Activated CD8-positive, alpha-beta memory T cell treated with anti-CD3 and anti-CD28 coated beads for 48 hours (primary cell): ENCODE data around the gene SLC25A34.

Source experiments
- DNase-seq, 3 experiments: peaks; one replicate each; pipeline ENCODE4 v3.0.0-alpha.2; 2020; ENCODE audit warnings: low read depth in 2 of 3, low spot score in 2 of 3

Gene SLC25A34

DNA sequence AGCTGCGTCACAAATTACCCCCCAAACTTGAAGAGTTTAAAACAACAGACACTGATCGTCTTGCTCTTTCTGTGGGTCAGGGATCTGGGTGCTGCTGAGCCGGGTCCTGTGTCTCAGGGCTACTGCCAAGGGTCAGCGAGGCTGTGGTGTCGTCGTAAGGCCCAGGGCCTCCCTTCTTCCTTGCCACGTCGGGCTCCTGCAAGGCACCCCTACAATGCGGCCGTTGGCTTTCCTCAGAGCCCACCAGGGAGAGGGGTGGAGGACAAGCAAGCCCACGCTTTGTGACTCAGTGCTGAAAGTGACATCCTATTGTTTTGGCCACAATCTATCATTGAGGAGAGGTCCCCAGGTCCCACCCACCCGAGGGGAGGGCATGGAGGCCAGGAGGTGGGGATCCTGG is 14.9 kb downstream of the SLC25A34 start:
- no peak for DNase-seq

DNA sequence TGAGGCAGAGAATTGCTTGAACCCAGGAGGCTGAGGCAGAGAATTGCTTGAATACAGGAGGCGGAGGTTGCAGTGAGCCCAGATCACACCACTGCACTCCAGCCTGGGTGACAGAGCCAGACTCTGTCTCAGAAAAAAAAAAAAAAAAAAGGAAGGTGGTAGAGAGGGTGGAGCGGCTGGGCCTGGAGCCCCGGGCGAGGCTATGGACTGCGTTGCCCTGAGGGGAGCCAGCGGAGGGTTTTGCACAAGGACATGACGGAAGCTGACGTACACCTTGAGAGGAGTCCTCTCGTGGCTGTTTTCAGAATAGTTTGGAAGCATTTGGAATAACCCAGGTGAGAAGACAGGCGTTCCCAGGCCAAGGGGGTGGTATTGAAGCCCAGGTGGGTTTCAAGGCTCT is 15.7 kb downstream of the SLC25A34 start:
- no peak for DNase-seq

DNA sequence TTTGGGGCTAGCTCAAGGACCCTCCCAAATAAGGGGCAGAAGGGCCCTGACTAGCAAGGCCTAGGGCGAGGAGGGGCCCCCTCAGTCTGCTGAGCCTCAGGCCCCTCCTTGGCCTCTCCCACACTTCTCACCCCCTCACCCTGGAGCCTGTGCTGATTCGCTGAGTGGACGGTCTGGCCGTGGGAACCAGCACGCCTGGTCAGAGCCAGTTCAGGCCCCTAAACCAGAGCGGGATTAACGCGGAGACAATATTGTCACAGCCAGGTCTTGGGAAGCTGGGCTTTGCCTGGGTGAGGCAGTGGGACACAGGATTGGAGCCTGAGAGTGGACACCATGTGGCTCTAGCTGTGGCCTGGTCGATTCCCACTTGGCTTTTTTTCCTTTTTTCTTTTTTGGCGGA is 17.7 kb downstream of the SLC25A34 start:
- DNase-seq, result no peak

DNA sequence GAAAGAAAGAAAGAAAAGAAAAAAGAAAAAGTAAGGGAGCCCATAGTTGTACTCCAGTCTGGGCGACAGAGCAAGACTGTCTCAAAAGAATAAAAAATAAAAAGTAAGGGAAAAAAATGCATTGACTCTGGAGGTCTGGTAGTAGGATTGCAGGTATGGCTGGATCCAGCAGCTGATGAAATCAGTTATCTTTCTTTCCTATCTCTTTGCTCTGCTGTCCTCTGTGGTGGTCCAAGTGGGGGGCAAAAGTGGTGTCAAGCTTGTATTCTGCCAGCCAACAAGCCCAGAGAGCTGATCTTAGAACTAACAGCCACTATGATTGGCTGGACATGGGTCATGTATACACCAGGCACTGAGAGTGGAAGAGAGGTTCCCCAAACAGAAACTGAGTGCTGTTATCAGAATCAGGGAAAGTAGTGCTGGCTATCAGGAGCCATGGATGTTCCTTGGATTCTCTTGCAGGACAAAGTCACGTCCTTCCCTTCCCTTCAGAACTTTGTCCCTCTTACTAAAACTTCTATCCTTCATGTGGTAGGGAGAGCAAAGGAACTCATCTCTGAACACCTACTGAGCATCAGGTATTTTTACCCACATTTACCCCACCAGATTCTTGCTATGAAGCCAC is 19.1 kb downstream of the SLC25A34 start:
- no peak for DNase-seq

DNA sequence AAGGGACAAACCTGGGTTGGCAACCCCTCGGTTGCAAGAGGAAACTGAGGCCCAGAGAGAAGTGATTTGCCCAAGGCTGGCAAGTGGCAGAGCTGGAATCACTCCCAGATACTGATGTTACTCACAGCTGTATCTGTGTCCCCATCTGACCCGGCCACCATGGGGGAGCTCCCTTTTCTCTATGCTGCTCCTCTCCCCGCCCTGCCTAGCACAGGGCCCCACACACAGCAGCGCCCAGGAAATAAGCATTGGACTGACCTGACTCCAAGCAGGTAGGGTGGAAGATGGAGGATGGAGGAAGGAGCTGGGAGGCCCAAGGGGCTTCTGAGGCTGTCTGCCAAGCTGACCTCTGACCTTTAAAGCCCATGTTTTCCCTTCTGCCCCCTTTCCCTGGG is 19.6 kb downstream of the SLC25A34 start:
- DNase-seq, result no peak

DNA sequence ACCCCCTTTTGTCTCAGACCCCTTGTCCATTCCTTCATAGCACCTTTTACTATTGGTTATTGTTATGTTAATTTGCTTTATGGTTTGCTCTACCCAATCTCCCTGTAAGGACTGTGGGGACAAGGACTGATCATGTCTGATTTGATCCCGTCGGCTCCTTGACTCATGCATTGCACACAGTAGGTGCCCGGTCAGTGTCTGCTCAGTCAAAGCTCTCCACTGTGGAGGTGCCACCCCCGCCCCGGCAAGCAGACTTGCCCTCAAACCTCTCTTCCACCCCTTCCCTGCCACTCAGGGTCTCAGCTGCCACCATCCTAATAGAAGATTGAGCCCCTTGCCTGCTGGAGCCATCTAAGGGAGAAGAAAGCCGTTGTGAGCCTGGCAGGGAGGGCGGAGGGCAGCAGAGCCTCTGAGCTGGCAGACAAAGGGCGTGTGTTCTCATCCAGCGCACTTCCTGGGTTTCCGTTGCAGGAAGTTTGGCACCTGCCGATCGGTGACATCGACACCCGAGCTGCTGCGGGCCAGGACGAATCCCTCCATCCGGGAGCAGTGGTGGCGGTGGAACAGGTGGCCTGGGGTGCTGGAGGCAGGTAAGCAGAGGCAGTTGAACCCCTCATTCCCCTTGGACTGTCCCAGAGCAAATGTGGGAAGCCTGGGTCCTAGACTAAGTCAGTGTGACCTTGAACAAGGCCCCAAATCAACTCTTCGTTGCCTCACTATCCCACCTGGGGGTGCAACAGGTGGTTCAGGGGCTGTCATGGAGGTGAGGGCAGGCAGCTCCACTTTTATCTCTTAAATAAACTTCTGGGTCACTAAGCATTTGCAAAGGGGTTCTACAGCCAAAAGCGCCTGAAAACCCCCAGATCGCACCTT is 20.3 kb downstream of the SLC25A34 start:
- no peak for DNase-seq

DNA sequence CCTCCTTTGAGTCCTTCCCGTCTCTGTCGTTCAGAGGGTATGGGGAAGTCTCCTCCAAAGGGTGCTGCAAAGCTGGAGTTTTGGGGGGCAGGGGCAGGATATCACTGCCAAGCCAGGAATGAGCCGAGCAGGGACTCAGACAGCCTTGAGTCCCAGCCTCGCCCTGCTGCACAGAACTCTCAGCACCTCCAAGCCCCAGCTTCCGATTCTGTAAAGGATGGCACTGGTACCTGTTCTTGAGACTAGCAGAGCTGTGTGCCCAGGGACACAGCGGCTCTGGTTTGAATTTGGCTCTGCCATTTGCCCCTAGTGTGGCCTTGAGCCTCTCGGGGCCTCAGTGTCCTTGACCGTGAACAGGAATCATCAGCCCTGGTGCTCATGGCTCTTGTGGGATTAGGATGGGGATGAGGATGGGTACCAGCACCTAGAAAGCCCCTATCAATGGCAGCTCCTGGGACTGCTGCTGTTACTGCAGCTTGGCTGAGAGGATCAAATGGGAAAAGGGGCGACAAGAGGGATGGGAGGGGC is 21.0 kb downstream of the SLC25A34 start:
- no peak for DNase-seq

DNA sequence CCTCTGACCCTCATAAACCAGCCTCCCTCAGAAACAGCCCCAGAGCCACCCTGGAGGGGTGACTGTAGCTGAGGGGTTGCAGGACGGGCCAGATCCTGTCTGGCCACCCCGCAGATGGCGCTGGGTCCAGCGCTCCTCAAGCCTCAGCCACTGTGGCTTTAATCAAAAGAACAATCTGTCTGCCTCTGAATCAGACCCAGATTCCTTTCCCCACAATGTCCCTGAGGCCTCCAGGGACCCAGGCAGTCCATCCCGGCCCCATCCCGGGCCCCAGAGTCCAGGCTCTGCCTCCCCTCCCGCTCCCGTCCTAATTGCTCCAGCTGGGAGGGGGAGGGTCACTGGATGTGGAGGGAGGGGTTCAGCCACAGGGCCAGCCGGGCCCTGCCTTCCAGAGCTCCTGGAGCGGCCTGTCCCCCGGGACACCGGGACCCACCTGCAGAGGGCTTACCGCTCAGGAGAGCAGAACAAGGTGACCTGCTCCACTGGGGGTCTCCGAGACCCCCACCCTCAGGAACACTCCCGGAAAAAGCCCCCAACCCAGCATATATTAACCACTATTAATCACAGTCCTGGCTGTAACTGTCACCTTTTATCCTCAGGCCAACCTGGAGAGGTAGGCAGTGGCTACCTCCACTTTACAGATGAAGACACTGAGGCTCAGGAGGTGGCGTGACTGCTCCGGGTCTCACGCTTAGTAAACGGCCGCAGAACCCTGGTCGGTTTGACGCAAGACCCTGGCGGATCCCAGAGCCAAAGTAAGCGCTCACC is 21.7 kb downstream of the SLC25A34 start:
- no peak for DNase-seq

DNA sequence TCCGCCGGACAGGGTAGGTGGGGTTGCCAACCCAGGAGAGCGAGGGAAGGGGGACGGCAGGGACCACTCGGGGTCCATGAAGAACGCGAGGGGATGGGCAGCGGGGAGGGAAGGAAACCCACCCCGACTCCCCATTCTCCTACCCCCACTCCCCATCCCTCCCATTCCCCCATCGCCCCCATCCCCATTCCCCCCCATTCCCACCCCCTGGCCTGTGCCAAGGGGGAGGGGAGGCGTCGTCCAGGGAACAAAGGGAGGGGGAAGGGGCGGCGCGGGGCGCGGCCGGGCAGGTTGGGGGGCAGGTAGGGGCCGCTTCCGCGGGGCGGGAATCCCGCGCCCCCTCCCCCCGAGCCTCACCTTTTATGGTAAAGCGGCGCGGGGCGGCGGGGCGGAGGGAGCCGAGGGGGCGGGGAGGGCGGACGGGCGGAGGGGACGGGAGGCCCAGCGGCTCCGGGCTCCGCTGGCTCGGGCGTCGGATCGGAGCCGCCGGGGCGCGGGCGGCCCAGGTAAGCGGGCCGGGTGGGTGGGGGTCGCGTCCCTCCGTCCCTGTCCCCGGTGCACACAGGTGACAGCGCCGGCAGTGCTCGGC is 22.4 kb downstream of the SLC25A34 start, which contains the start of gene FBLIM1:
FBLIM1 (plus strand) TSS at position 453 of the 589 bp plus-strand sequence. CDS start 6,189 bp downstream, outside the sequence.
- no peak for DNase-seq

DNA sequence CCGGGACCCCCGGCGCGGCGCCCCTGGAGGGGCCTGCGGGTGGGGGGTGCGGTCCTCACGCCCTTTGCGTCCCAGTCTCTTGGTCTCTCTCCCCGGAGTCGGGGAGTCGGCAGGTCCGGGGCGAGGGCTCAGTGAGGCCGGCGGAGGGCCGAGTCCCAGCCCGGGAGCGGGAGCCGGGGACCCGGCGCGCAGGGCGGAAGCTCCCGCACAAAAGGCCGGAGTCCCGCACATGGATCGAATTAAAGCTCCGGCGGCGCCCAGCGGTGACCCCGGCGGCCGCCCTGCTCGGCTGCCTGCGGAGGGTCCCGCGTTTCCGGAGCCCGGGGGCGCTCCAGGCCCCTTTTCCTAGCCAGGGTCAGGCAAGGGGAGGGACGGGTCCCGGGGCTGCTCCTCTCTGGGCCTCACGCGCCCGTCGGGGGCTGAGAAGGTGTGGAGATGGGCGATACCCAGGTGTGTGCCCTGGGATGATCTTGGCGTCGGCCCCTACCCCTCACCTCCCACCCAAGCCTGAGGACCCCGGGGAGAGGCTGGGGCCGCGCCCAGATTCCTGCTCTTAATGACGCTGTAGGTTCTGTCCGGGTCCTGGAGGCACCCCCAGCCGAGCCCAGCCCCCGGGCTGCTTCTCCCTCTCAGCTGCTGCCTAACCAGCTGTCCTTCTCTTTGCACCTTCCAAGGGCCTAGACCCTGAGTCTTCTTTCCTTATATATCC is 23.0 kb downstream of the SLC25A34 start:
- no peak for DNase-seq

DNA sequence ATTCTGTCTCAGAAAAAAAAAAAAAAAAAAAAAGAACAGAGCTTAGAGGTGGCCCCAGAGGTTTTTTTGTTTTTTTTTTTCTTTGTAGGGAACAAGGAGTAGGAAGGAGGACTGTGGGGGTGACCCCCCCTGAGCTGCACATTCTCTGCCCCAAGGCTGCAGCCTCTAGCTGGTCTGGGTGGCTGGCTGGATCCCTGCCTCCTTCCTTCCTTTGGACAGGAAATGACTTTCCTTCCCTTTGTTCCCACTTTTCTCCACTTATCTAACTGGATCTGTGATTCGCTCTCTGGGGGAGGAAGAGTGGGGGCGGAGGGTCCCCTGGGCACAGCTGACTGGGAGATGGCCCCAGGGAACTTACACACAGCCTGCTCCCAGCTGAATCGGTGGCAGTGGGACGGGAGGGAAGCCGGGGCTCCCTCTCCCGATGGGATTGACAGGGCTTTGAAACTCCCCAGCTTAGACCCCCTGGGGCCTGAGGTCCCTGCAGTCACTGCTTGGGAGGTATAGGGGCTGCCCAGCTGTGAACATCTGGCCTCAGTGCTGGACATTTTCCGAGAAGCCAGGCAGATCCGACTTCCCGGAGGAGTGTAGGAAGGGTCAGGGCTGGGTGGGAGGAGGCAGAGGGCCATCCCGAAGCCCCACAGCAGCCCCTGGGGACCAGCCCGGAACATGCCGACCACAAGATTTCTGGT is 24.6 kb downstream of the SLC25A34 start:
- no peak for DNase-seq

DNA sequence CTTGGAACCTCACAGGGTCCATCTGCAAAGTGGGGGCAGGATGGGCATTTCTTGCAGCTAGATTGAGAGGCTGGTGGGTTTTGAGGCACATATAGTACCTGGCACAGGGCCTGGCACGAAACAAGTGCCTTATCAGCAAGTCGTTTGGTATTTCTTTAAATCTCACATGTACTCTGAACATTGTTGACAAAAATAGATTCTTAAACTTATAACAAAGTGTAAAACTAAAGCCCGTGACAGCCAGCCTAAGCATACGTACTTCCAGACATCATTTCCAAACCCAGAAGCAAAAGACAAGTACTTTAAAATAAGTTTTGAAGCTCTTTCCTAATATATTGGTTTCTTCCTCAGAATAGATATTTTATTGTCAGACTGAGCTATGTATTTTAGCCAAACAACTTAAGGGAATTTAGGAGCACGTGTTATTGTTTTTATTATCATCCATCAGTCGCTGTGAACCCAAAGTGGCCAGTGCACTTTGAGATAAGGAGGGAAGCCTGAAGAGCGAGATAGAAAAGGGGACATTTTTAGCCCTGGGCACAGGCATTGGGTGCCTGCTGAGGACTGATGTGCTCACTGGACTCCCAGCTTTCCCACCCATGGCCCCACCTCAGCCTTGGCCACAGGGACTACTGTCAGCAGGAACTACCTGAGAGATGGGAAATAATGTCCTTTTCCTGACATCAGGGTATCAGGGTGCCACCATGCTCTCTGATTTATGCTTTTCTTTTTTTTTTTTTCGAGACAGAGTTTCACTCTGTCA is 25.5 kb downstream of the SLC25A34 start:
- DNase-seq, result no peak

DNA sequence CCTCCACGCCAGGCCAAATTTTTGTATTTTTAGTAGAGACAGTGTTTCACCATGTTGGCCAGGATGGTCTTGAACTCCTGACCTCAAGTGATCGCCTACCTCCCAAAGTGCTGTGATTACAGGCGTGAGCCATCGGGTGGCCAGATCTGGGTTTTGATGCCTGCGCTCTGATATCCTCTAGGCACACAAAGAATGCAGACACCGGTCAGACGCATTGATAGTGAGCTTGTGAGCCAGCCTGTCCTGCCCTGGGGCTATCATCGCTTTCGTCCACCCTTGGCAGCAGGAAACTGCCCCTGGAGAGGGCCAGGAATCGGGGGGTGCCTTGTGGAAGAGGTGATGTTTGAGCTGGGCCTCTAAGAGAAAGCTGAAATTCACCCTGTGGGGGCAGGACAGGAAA is 26.5 kb downstream of the SLC25A34 start:
- no peak for DNase-seq

DNA sequence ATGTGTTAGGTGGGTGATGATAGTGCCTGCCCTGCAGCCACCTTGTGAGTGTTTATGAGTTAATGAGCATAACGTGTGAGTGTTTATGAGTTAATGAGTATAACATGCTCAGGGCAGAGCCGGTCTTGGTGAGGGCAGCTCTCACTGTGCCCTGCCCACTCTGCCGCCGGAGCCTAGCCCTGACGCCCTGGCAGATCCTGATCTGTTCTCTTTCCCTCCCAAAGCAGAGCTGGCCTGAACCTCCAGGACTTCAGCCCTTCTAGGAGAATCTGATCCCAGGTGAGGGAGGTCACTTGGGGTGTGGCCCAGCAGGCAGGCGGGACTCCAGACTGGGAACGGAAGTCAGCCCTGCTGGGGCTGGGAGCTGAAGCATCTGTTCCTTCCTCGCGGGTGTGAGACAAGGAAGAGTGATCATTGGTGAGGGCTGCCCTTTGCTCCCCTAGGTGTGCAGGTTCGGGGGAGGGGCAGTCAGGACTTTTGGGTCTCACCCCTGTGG is 28.3 kb downstream of the SLC25A34 start:
- DNase-seq, result no peak

DNA sequence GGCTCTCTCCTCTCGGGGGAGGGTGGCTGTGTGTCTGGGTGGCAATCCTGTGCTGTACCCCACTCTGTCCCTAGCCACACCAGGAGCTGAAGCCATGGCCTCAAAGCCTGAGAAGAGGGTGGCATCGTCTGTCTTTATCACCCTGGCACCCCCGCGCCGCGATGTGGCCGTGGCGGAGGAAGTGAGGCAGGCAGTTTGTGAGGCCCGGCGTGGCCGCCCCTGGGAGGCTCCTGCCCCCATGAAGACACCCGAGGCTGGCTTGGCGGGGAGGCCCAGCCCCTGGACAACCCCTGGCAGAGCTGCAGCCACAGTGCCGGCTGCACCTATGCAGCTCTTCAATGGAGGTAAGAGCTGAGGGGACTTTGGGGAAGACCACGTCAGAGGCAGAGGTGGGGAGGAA is 28.8 kb downstream of the SLC25A34 start:
- DNase-seq, result no peak

DNA sequence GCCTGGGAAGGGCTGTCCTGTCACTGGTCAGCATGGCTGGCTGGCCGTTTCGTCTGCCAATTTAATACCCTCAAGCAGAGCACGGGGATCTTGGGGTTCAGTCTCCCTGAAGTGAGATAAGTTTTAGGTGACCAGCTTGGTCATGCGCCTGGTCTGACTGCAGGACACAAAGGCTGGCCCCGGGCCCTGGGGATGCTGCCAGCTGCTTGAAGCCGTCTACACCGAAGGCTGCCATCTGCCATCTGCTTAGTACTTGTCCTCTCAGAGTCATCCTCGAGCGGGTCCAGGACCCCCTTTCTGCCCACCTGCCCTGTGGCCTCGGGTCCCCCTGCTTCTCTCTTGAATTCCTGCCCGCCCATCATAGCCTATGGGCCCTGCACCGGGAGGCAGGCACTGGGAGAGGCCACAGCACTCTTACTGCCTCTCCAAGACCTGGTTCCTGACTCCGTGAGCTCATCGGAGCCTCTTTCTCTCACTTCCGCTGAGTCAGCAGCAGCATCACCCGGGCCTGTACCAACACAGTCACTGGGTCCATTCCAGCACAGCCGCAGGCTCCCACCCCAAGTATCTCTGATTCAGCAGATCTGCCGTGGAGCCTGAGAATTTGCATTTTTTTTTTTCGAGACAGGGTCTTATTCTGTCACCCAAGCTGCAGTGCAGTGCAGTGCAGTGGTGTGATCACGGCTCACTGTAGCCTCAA is 29.6 kb downstream of the SLC25A34 start:
- DNase-seq, result no peak

DNA sequence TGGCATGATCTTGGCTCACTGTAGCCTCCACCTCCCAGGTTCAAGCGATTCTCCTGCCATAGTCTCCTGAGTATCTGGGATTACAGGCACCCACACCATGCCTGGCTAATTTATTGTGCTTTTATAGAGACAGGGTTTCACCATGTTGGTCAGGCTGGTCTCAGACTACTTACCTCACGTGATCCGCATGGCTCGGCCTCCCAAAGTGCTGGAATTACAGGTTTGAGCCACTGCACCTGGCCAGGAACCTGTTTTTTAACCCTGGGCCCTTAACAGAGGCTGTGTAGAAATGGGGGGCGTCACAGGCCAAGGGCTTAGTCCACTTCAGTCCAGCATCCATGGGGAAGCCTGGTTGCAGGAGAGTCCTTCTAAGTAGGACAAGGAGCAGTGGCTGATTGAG is 31.9 kb downstream of the SLC25A34 start:
- DNase-seq, result no peak

DNA sequence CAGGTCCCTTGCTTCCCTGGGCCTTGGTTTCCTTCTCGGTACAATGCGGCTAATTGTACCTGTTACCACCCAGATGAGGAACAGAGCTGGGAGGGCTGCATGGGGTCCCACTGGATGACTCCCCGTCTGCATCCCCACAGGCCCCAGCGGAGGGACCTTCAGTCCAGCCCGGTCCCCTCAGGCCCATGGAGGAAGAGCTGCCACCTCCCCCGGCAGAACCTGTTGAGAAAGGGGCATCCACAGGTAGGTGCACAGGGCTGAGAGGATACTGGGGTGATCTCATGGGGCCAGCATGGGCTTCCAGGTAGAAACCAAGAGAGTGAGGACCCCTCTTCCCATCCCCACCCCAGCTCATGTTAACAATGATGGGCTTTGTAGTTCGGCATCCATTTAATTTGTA is 32.3 kb downstream of the SLC25A34 start:
- DNase-seq, result no peak
